Fibroblast of lung (primary cell): ENCODE measurements around the gene HECW1.

Experiments
- CTCF ChIP-seq, 2 donors: IDR thresholded peaks in 1 of 2; conservative IDR thresholded peaks in 1 of 2; 1 replicate in 1 of 2; 2 replicates in 1 of 2; pipeline ENCODE4 v1.5.1; 2011 to 2012; ENCODE audit warnings: low read length in 2 of 2, control low read depth in 1 of 2, inconsistent platforms in 1 of 2, low read depth in 1 of 2, mild to moderate bottlenecking in 1 of 2
- EZH2 ChIP-seq: IDR thresholded peaks from 2 replicates; pipeline ENCODE4 v1.5.1; 2012; ENCODE audit warnings: low read length, control low read depth, mild to moderate bottlenecking; ENCODE audit errors: missing control alignments

GRCh38 chr7:43205171-43205795 lies 92.8 kb downstream of the HECW1 start:
- no peak for TF ChIP-seq CTCF (conservative IDR thresholded peaks at IDR 0.05 in 1 of 2, IDR thresholded peaks at IDR 0.05 in 1 of 2; ENCODE audit: low read depth in 1 of 2, low read length in 2 of 2)
- no peak for TF ChIP-seq EZH2
